ENCODE results near the gene IQCF2.

DNA sequence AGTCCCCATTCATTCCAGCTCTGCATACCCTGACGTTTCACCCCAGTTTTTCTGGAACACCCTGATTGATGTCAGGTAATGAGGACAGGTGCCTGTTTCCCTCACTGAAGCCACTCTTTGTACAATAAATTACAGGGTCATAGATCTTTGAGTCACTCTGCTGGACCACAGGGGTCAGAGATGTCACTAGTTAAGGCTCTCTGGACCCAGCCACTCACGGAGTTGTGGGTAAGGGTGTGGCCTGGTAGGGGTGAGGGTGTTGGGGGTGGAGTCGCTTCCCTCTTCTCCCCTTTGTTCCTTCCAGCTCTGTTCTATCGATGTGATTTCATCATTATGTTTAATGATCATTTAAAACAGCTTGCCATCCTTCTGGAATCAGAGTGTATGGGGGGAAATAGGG is 13.5 kb downstream of the IQCF2 start:
- TF ChIP-seq, protein P1, sequence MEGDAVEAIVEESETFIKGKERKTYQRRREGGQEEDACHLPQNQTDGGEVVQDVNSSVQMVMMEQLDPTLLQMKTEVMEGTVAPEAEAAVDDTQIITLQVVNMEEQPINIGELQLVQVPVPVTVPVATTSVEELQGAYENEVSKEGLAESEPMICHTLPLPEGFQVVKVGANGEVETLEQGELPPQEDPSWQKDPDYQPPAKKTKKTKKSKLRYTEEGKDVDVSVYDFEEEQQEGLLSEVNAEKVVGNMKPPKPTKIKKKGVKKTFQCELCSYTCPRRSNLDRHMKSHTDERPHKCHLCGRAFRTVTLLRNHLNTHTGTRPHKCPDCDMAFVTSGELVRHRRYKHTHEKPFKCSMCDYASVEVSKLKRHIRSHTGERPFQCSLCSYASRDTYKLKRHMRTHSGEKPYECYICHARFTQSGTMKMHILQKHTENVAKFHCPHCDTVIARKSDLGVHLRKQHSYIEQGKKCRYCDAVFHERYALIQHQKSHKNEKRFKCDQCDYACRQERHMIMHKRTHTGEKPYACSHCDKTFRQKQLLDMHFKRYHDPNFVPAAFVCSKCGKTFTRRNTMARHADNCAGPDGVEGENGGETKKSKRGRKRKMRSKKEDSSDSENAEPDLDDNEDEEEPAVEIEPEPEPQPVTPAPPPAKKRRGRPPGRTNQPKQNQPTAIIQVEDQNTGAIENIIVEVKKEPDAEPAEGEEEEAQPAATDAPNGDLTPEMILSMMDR (conservative IDR thresholded peaks at IDR 0.05; ENCODE audit: low read length): no peak
- TF ChIP-seq EZH2phosphoT487 (IDR thresholded peaks at IDR 0.05; ENCODE audit: borderline replicate concordance, low read depth, low read length): no peak
